ENCODE data around the gene ORAI2.
"Not testable (repeated sequence)": the region's sequence is repeated elsewhere in the genome, so short reads cannot be mapped to it uniquely, and the experiment has no call there.

DNA sequence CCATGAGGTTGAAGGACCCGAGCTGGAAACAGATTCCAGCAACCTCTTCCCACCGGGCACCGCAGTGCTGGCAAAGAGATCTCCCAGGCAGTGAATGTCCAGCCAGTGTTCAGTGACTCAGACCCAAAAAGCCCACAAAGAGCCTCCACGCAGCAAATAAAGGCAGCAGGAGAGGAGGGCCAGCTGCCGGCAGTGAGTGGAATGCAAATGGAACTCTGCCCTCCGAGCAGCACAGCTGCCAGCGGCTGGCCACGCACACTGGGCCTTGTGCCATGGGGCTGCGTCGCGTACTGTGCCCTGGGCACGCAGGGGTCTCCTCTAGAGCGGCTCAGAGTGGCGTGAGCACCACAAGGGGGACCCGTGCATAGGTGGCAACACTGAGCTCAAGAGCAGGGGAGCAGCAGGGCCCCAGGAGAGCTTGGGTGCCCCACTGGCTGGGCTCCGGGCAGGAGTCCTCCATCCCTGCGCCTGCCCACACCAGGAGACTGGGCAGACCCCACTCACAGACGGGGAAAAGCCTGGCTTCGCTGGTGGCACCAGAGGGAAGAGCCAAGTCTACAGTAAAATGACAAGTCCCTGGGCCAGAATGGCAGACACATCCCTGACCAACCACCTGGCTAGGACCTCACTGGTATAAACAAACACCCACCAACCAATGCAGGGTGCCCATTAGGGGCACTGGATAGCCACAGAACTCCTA lies 41.5 kb downstream of the ORAI2 start:
- TF ChIP-seq, protein P1, sequence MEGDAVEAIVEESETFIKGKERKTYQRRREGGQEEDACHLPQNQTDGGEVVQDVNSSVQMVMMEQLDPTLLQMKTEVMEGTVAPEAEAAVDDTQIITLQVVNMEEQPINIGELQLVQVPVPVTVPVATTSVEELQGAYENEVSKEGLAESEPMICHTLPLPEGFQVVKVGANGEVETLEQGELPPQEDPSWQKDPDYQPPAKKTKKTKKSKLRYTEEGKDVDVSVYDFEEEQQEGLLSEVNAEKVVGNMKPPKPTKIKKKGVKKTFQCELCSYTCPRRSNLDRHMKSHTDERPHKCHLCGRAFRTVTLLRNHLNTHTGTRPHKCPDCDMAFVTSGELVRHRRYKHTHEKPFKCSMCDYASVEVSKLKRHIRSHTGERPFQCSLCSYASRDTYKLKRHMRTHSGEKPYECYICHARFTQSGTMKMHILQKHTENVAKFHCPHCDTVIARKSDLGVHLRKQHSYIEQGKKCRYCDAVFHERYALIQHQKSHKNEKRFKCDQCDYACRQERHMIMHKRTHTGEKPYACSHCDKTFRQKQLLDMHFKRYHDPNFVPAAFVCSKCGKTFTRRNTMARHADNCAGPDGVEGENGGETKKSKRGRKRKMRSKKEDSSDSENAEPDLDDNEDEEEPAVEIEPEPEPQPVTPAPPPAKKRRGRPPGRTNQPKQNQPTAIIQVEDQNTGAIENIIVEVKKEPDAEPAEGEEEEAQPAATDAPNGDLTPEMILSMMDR (IDR thresholded peaks at IDR 0.05) = not testable (repeated sequence)
- TF ChIP-seq EP300, POLR2A (IDR thresholded peaks at IDR 0.05): not testable (repeated sequence)

All from stomach (tissue), 4 donors.